ENCODE data around the gene PLXNC1.
"Not testable (repeated sequence)": the region's sequence is repeated elsewhere in the genome, so short reads cannot be mapped to it uniquely, and the experiment has no call there.

The PLXNC1 gene

GRCh38 chr12:94305130-94305957 is 157.0 kb downstream of the PLXNC1 start:
- FAIRE-seq: no peak

DNA sequence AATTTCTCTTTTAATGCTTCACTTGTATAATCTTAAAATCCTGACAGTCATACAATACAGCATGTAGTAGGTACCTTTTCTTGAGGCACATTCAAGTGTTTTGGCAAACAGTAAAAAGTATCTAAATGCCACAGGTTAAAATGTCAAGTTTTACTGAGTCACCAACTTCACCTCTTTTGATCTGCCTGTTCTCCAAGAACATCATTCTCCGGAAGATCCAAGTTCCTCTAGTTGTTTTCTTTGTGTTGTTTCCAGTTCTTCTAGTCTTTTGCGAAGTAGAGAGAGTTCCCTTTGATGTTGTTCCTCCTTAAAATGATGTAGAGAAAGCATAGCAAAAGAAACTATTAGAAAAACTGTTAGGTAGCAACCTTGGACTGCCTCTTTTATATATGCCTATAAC is 160.2 kb downstream of the PLXNC1 start:
- no peak for FAIRE-seq

- no peak for FAIRE-seq
Measured at GRCh38 chr12:94309373-94309772, 161.0 kb downstream of the PLXNC1 start.

- no peak for FAIRE-seq
Measured at GRCh38 chr12:94312378-94312777, 164.0 kb downstream of the PLXNC1 start.

GRCh38 chr12:94316600-94316999 is 168.2 kb downstream of the PLXNC1 start:
- not testable (repeated sequence) for FAIRE-seq

DNA sequence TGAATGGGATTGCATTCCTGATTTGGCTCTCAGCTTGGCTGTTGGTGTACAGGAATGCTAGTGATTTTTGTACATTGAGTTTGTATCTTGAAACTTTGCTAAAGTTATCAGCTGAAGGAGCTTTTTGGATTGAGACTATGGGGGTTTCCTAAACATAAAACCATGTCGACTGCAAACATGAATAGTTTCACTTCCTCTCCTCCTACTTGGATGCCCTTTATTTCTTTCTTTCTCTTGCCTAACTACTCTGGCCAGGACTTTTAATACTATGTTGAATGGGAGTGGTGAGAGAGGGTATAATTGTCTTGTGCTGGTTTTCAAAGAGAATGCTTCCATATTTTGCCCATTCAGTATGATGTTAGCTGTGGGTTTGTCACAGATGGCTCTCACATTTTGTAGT is 169.8 kb downstream of the PLXNC1 start:
- FAIRE-seq: no peak

- FAIRE-seq: no peak
Measured at GRCh38 chr12:94320109-94320508, 171.7 kb downstream of the PLXNC1 start.

DNA sequence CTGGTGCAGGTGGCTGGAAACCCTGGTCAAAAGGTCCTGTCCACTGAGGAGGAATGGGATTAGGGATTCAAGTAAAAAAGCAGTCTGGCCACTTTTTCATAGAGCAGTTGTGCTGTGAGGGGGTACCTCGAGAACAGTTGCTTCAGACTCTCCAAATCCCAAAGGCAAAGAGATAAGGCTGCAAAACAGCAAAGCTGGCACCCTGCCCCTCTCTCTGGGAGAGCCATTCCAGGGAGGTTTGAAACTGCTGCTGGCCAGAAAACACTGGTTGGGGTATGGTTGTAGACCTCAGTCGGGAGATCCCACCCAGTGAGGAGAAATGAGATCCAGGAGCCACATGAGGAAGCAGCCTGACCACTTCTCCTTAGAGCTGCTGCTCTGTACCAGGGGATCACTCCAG is 174.0 kb downstream of the PLXNC1 start:
- FAIRE-seq: no peak

DNA sequence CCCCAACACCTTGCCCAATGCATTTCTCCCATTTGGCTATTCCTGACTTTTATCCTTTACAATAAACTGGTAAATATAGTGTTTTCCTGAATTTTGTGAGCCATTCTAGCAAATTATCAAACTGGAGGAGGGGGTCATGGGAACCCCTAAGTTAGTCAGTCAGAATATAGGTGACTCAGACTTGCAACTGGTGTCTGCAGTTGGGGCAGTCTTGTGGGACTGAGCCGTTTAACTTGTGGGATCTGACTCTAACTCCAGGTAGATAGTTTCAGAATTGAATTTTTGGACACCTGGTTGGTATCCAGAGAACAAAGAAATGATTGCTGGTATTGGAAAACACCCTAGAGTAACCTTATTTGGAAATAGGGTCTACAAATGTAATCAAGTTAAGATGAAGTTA is 177.9 kb downstream of the PLXNC1 start:
- no peak for FAIRE-seq

DNA sequence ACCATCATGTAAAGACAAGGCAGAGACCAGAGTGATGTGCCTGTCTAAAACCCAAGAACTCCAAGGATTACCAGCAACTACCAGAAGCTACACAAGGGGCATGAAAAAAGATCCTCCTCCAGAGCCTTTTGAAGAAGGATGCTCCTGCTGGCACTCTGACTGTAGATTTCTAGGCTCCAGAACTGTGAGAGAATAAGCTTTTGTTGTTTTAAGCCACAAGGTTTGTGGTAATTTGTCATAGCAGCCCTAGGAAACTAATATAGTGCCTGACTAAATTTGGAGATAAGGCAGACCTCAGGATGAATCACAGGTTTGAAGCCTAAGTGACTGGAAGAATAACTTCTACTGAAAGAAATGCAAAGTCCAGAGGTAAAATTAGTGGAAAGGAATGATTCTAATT is 178.3 kb downstream of the PLXNC1 start:
- FAIRE-seq: no peak

DNA sequence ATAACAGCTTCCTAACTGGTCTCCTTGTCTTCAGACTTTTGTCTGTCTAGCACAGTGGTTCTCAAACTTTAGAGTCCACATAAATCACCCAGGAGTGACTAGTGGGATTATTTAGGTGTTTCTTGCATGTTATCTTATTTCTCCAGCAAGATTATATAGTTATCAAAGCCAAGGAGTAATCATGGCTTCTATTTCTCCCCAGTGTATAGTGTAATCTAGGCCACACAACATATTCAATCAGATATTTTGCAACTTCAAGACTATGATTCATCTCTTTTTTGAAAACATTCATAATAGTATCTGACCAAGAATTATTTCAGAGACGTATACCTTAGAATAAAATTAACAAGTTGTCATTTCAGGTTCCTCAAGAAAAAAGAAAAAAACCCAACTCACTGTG is 179.4 kb downstream of the PLXNC1 start:
- no peak for FAIRE-seq

GRCh38 chr12:94329366-94329765 is 181.0 kb downstream of the PLXNC1 start:
- FAIRE-seq: no peak

DNA sequence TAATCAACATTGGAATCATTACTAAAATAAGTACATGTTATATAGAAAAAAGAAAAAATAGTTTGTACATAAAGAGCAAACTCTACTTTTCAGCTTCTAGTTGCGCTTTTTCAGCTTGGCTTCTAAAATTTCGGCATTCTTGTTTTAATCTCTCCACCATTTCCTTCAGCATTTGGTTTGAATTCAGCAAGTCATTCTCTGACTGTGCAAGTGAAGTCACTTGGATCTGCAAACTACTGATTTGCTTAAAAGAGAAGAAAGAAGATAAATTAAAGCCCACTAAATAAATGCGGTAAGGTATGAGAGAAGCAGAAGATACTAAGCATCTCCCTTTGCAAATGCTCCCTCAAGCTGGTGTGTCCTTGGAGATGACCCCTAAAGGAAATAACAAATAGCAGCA is 185.0 kb downstream of the PLXNC1 start:
- no peak for FAIRE-seq

DNA sequence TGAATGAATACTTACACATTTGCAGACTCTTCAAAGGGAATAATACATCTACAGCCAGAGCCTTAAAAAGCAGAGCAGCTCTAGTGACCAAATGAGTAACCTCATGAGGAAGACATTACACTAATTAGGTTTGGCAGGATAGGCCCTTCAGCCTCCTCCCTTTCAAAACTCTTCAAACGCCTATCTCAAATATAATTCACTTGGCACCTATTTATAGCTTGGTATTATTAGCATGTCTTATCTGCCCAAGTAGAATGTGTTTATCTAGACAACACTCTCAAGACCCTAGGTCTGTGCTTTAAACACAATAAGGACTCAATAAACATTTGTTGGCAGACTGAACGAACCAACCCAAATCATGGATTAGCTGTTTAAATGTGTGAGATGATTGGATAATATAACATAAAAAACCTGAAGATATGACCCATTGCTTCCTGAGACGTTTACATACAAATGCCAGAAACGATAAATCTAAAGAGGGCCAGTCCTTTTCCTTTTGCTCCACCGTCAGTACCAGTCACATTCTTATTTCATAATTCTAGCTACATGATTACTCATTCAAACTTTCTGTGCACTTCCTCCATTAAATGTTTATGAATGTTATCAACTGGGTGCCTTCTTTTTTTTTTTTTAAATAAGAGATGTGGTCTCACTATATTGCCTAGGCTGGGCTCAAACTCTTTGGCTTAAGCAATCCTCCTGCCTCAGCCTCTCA is 188.0 kb downstream of the PLXNC1 start:
- FAIRE-seq: no peak

- FAIRE-seq: no peak
Measured at GRCh38 chr12:94338006-94338794, 189.8 kb downstream of the PLXNC1 start.

GRCh38 chr12:94340573-94340972 is 192.2 kb downstream of the PLXNC1 start:
- no peak for FAIRE-seq

GRCh38 chr12:94353130-94353529 is 204.8 kb downstream of the PLXNC1 start:
- FAIRE-seq: no peak
